AG04449 (cell line): ENCODE data around the gene ADAMTS15.

Source experiments
- CTCF ChIA-PET: fragments of 350-600 bp; formaldehyde crosslinking; extraction: SDS; loops from one replicate; lab custom pipeline; 2021; ENCODE audit warnings: antibody characterized with exemption; lab: Yijun Ruan, JAX
- POLR2A ChIA-PET: fragments of 400-600, 350-600 bp; formaldehyde crosslinking; extraction: SDS; loops from one replicate; lab custom pipeline; 2020; ENCODE audit warnings: antibody characterized with exemption, inconsistent platforms; lab: Yijun Ruan, JAX
- DNase-seq: peaks from one replicate; pipeline ENCODE4 v3.0.0-alpha.2; 2010; ENCODE audit warnings: low read depth, low spot score
- H3K4me3 ChIP-seq: 2 replicates; pipeline ENCODE4 v1.5.1; 2011; ENCODE audit warnings: low read depth, mild to moderate bottlenecking, control low read depth, low read length
- CTCF ChIP-seq: IDR thresholded peaks from one replicate; pipeline ENCODE4 v1.5.1; 2011; ENCODE audit warnings: mild to moderate bottlenecking, moderate library complexity, low read length, control low read depth, inconsistent platforms; ENCODE audit not compliant: insufficient read depth; ENCODE audit errors: missing control alignments

Gene ADAMTS15

GRCh38 chr11:130442737-130443136 is 5.7 kb upstream of the ADAMTS15 start:
- POLR2A ChIA-PET = interaction anchor here (0.5 kb wide), 1 partner anchor 168 kb away, joined by 3 read pairs; no protein-coding TSS in a partner anchor
- no peak for TF ChIP-seq CTCF
- no peak overlapping the region for H3K4me3 ChIP-seq
- CTCF ChIA-PET = interaction anchor here (1.1 to 21.6 kb wide), 8 partner anchors 8 to 452 kb away, joined by 3 to 1136 read pairs (median 6); no protein-coding TSS in a partner anchor
- DNase-seq = no peak

GRCh38 chr11:130445788-130446187 is 2.7 kb upstream of the ADAMTS15 start:
- ChIA-PET POLR2A (no interaction called here), CTCF (interaction anchor here (21.6 kb wide), 1 partner anchor 419 kb away, joined by 1136 read pairs; no protein-coding TSS in a partner anchor)
- no peak for TF ChIP-seq CTCF
- H3K4me3 ChIP-seq = no peak overlapping the region
- DNase-seq = no peak

- POLR2A ChIA-PET = no interaction called here
These were observed 418 bp upstream of the ADAMTS15 start for GRCh38 chr11:130448039-130448415.

GRCh38 chr11:130449310-130449990 is 1.0 kb downstream of the ADAMTS15 start:
- TF ChIP-seq CTCF = no peak
- no peak for DNase-seq
- POLR2A ChIA-PET = no interaction called here
- CTCF ChIA-PET = interaction anchor here (1.3 to 2.5 kb wide), 7 partner anchors 11 to 413 kb away, joined by 3 to 14 read pairs (median 9); no protein-coding TSS in a partner anchor
- peak overlapping the region; percentile 66 for H3K4me3 ChIP-seq

More at GRCh38 chr11:130448039-130448415, 418 bp upstream of the ADAMTS15 start:
- TF ChIP-seq CTCF = no peak
- H3K4me3 ChIP-seq = peak overlapping the region; percentile 66
- no peak for DNase-seq
- CTCF ChIA-PET = interaction anchor here (1.2 to 21.6 kb wide), 5 partner anchors 13 to 416 kb away, joined by 3 to 1136 read pairs (median 4); no protein-coding TSS in a partner anchor

- peak; percentile 59 for TF ChIP-seq CTCF
- ChIA-PET POLR2A (no interaction called here), CTCF (interaction anchor here (1.3 to 2.5 kb wide), 8 partner anchors 10 to 412 kb away, joined by 3 to 14 read pairs (median 8); no protein-coding TSS in a partner anchor)
- DNase-seq = no peak
- peak overlapping the region; percentile 66 for H3K4me3 ChIP-seq
These were observed 1.7 kb downstream of the ADAMTS15 start for GRCh38 chr11:130449996-130450769.
